A549 (cell line): ENCODE measurements around the gene ANO6. TPM values are rescaled to one million over a fixed set of nuclear protein-coding genes. Genes with fewer than 3 reads are reported as not detected.

Experiments used
- ATAC-seq, 2 experiments: fragments of 200-7000 bp in 1 of 2; fragments of >200 bp in 1 of 2; cut with Nextera tagmentation in 1 of 2; cut with Tn5 transposase in 1 of 2; 3 replicates each; pipeline versions ENCODE4 v1.8.0 to v1.9.1; 2018 to 2020; ENCODE audit warnings: mild to moderate bottlenecking in 1 of 2, moderate library complexity in 1 of 2
- CTCF ChIA-PET: fragments of 300-600 bp; sonication (Branson Sonifier 250); formaldehyde crosslinking; extraction: SDS; loops from one replicate; lab custom pipeline; 2021; ENCODE audit warnings: antibody characterized with exemption, inconsistent platforms; lab: Yijun Ruan, JAX
- POLR2A ChIA-PET: fragments of 350-600 bp; formaldehyde crosslinking; extraction: SDS; loops from one replicate; lab custom pipeline; 2021; ENCODE audit warnings: antibody characterized with exemption, inconsistent platforms; lab: Yijun Ruan, JAX
- DNase-seq, 2 experiments: peaks; one replicate each; pipeline versions ENCODE4 v3.0.0 to v3.0.0-alpha.2; 2011 to 2016; ENCODE audit warnings: low read depth in 1 of 2, low spot score in 1 of 2
- FAIRE-seq: peaks from 2 replicates; lab custom pipeline; 2011; peaks lifted over from hg19 to GRCh38; lab: Jason Lieb, UNC
- H3K27ac ChIP-seq, 2 experiments: fragments of >200 bp; sonication (Bioruptor Twin); formaldehyde crosslinking; 3 replicates each; pipeline ENCODE4 v1.5.1; 2016 to 2017
- H3K4me1 ChIP-seq: fragments of >200 bp; sonication (Bioruptor Twin); formaldehyde crosslinking; 3 replicates; pipeline ENCODE4 v1.6.1; 2016
- H3K4me2 ChIP-seq: fragments of >200 bp; sonication (Bioruptor Twin); formaldehyde crosslinking; 3 replicates; pipeline ENCODE4 v1.6.1; 2016
- H3K4me3 ChIP-seq: fragments of >200 bp; sonication (Bioruptor Twin); formaldehyde crosslinking; 3 replicates; pipeline ENCODE4 v1.5.1; 2016
- H3K9me3 ChIP-seq: fragments of >200 bp; sonication (Bioruptor Twin); formaldehyde crosslinking; 3 replicates; pipeline ENCODE4 v1.6.1; 2016
- CHD2 ChIP-seq: fragments of 150-350 bp; IDR thresholded peaks from 2 replicates; pipeline ENCODE4 v1.6.1; 2014; ENCODE audit warnings: low read length; ENCODE audit not compliant: partially characterized antibody
- CHD4 ChIP-seq: fragments of 200-600 bp; sonication (generic); IDR thresholded peaks from 2 replicates; pipeline ENCODE4 v1.6.1; 2016; ENCODE audit warnings: antibody characterized with exemption, mild to moderate bottlenecking, borderline replicate concordance
- ESRRA ChIP-seq: fragments of 150-350 bp; IDR thresholded peaks from 2 replicates; pipeline ENCODE4 v1.6.1; 2014; ENCODE audit warnings: mild to moderate bottlenecking, low read length, borderline replicate concordance
- HEYL ChIP-seq: fragments of 250-450 bp; sonication (Bioruptor Pico); IDR thresholded peaks from 2 replicates; pipeline ENCODE4 v1.8.0; 2021; ENCODE audit warnings: mild to moderate bottlenecking, moderate library complexity
- HOXB5 ChIP-seq: fragments of 250-450 bp; sonication (Bioruptor Pico); IDR thresholded peaks from 2 replicates; pipeline ENCODE4 v1.5.0; 2020; ENCODE audit warnings: mild to moderate bottlenecking, moderate library complexity
- JUN ChIP-seq, 2 experiments: fragments of >200 bp; sonication (Bioruptor Twin); formaldehyde crosslinking; IDR thresholded peaks; 2 replicates in 1 of 2; 3 replicates in 1 of 2; pipeline ENCODE4 v1.6.1; 2016 to 2017
- JUNB ChIP-seq: fragments of >200 bp; sonication (Bioruptor Twin); formaldehyde crosslinking; IDR thresholded peaks from 2 replicates; pipeline ENCODE4 v1.6.1; 2016
- MAFK ChIP-seq: fragments of 450-650 bp; IDR thresholded peaks from 2 replicates; pipeline ENCODE4 v1.6.1; 2014; ENCODE audit not compliant: partially characterized antibody
- MAZ ChIP-seq: fragments of 150-350 bp; IDR thresholded peaks from 2 replicates; pipeline ENCODE4 v1.6.1; 2014; ENCODE audit warnings: antibody characterized with exemption, low read depth, low read length, borderline replicate concordance
- NFE2L2 ChIP-seq: fragments of 150-350 bp; conservative IDR thresholded peaks from 2 replicates; pipeline ENCODE4 v1.6.1; 2014; ENCODE audit warnings: low read length
- RARB ChIP-seq: fragments of 250-450 bp; sonication (Bioruptor Pico); IDR thresholded peaks from 2 replicates; pipeline ENCODE4 v1.8.0; 2021; ENCODE audit warnings: mild to moderate bottlenecking, moderate library complexity
- RCOR1 ChIP-seq: fragments of 150-350 bp; IDR thresholded peaks from 2 replicates; pipeline ENCODE4 v1.6.1; 2014; ENCODE audit warnings: antibody characterized with exemption, low read length, low read depth
- RFX5 ChIP-seq: fragments of 450-650 bp; IDR thresholded peaks from 2 replicates; pipeline ENCODE4 v1.7.1; 2014; ENCODE audit warnings: antibody characterized with exemption, mild to moderate bottlenecking, moderate library complexity
- RNF2 ChIP-seq: fragments of 200-600 bp; sonication (generic); IDR thresholded peaks from 2 replicates; pipeline ENCODE4 v1.6.1; 2016; ENCODE audit warnings: low read depth, mild to moderate bottlenecking, antibody characterized with exemption, moderate library complexity, borderline replicate concordance
- TP53 ChIP-seq: fragments of 250-450 bp; sonication (Bioruptor Pico); IDR thresholded peaks from 2 replicates; pipeline ENCODE4 v1.5.0; 2021; ENCODE audit warnings: mild to moderate bottlenecking, moderate library complexity
- ZFP36 ChIP-seq: fragments of 450-650 bp; IDR thresholded peaks from 2 replicates; pipeline ENCODE4 v1.6.1; 2014; ENCODE audit warnings: borderline replicate concordance; ENCODE audit not compliant: partially characterized antibody
- WGBS: methylation state at CpG from one replicate; pipeline ENCODE4 v1.1.6; 2017; ENCODE audit errors: missing lambda C conversion rate; 5-methylcytosine and 5-hydroxymethylcytosine counted together
- polyA plus RNA-seq, 4 experiments: library from polyadenylated mRNA; depleted of rRNA in 3 of 4; stranded (reverse); fragments of >200 nt; fragmentation: RNase III in 1 of 4; extraction: RNeasy Plus Mini Kit Qiagen cat#74134 plus additional on column Dnase treatment in 1 of 4; gene quantifications; 2 replicates in 3 of 4; 3 replicates in 1 of 4; pipeline ENCODE4 v1.2.3, GENCODE V29; 2011 to 2017
- TF ChIP-seq, protein P1 (sequence below): fragments of 150-350 bp; IDR thresholded peaks from 2 replicates; pipeline ENCODE4 v1.6.1; 2014; ENCODE audit warnings: low read depth, mild to moderate bottlenecking, low read length
- TF ChIP-seq, protein P2 (sequence below): fragments of 250-450 bp; sonication (Bioruptor Pico); IDR thresholded peaks from 2 replicates; pipeline ENCODE4 v1.5.0; 2020; ENCODE audit warnings: low read depth, mild to moderate bottlenecking, moderate library complexity
- TF ChIP-seq, protein P3 (sequence below): IDR thresholded peaks from 2 replicates; pipeline ENCODE4 v1.6.1; 2012
- TF ChIP-seq, protein P4 (sequence below): IDR thresholded peaks from 2 replicates; pipeline ENCODE4 v1.6.1; 2012; ENCODE audit warnings: low read depth, borderline replicate concordance

The ANO6 gene
- polyA plus RNA-seq, 2 of the 4 experiments (the other 2 are of a cell fraction), result 41.7 to 80.0 TPM

DNA sequence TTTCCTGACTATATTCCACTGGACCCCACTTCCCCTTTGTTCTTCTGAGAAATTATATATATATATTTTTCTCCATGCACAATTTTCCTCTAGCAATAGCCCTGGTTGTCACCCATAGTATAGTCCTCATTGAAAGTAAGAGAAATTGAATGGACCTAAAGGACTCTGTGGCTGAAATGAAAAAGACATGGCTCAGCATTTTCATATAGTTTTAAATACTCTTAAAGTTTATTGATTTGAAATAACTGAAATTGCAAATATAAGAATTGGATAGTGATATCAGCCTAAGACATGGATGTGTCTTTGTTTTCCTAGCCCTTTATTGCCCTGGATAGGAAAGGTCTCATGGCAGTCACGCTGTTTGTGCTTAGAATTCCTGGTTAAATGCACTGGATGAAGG is 113.8 kb downstream of the ANO6 start:
- 90% methylated on average over 1 of the region's 1 CpG for WGBS
- no peak overlapping the region for H3K4me3 ChIP-seq
- ATAC-seq, result no peak
- H3K4me2 ChIP-seq, result no peak overlapping the region
- FAIRE-seq, result no peak
- ChIA-PET CTCF (no interaction called here), POLR2A (no interaction called here)
- no peaks in the 10 kb centered on the region for H3K4me1 ChIP-seq
- 0 out of 3 replicates have a peak, but pooled peaks cover 2% of the 10 kb centered on the region for H3K9me3 ChIP-seq
- no peak overlapping the region for H3K27ac ChIP-seq
- DNase-seq, result no peak
- TF ChIP-seq, protein P1, sequence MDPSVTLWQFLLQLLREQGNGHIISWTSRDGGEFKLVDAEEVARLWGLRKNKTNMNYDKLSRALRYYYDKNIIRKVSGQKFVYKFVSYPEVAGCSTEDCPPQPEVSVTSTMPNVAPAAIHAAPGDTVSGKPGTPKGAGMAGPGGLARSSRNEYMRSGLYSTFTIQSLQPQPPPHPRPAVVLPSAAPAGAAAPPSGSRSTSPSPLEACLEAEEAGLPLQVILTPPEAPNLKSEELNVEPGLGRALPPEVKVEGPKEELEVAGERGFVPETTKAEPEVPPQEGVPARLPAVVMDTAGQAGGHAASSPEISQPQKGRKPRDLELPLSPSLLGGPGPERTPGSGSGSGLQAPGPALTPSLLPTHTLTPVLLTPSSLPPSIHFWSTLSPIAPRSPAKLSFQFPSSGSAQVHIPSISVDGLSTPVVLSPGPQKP, result no peak
- TF ChIP-seq MAFK, result peak; percentile 72
- TF ChIP-seq NFE2L2, result no peak
- no peak for TF ChIP-seq TP53 (CRISPR knock-in tag)

DNA sequence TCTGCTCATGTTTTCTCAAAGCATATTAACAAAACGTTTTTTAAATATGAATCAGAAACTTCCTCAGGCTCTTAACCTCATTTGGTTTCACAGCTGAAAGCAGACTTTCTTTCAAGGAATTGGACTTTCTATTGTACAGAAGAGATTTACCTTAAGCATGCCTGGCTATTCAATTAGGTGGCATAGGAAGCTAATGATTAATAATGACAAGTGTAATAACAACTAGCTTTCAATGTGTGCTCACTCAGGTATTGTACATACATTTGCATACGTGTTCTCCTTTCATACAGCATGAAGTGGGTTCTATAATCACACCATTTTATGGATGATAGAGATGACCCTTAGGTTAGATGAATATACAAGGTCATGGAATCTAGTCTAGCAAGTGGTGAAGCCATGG is 115.7 kb downstream of the ANO6 start:
- no peak for FAIRE-seq
- no peak overlapping the region for H3K4me2 ChIP-seq
- TF ChIP-seq, protein P2, sequence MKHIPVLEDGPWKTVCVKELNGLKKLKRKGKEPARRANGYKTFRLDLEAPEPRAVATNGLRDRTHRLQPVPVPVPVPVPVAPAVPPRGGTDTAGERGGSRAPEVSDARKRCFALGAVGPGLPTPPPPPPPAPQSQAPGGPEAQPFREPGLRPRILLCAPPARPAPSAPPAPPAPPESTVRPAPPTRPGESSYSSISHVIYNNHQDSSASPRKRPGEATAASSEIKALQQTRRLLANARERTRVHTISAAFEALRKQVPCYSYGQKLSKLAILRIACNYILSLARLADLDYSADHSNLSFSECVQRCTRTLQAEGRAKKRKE, result no peak
- TF ChIP-seq RARB (CRISPR knock-in tag) (no peak), HOXB5 (CRISPR knock-in tag) (no peak)
- H3K27ac ChIP-seq, result no peak overlapping the region
- no peak overlapping the region for H3K4me3 ChIP-seq
- WGBS, result 56% methylated on average over 2 of the region's 2 CpGs
- ChIA-PET POLR2A (no interaction called here), CTCF (interaction anchor here (1.2 kb wide), 1 partner anchor 107 kb away, joined by 3 read pairs; no protein-coding TSS in a partner anchor)
- peaks cover 6% of the 10 kb centered on the region; the same call in 2 of the 3 replicates for H3K4me1 ChIP-seq
- no peak for DNase-seq
- no peak for ATAC-seq
- H3K9me3 ChIP-seq, result 0 out of 3 replicates have a peak, but pooled peaks cover 2% of the 10 kb centered on the region

DNA sequence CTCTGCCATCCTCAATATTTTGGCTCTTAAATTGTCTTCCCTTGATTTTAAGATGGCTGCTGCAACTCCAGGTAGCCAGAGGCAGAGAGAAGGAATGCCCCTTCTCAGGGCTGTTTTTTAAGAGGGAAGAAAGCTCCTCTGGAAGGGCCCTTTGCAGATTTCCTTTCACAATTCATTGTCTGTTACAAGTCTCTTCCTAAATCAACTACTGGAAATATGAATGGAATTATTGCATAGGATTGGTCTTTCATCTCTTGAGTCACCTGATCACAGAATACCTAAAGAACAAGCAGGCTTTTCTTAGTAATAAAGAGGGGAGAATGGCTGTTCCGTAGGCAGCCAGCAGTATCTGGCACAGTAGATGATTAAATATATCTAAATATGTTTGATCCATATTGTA is 118.5 kb downstream of the ANO6 start:
- no peaks in the 10 kb centered on the region for H3K9me3 ChIP-seq
- CTCF ChIA-PET, result no interaction called here
- H3K4me1 ChIP-seq, result peaks cover 14% of the 10 kb centered on the region
- FAIRE-seq (no peak), DNase-seq (no peak)
- H3K4me3 ChIP-seq, result no peak overlapping the region
- 98% methylated on average over 1 of the region's 1 CpG for WGBS
- H3K4me2 ChIP-seq, result no peak overlapping the region
- H3K27ac ChIP-seq, result no peak overlapping the region
- TF ChIP-seq RCOR1 (no peak), ZFP36 (no peak), CHD4 (no peak), RFX5 (no peak), RNF2 (no peak), HEYL (CRISPR knock-in tag) (no peak), JUN (IDR thresholded peaks at IDR 0.05) (no peak), MAZ (no peak), ESRRA (no peak), CHD2 (no peak), JUNB (no peak)
- TF ChIP-seq, protein P3, sequence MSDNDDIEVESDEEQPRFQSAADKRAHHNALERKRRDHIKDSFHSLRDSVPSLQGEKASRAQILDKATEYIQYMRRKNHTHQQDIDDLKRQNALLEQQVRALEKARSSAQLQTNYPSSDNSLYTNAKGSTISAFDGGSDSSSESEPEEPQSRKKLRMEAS, result no peak
- TF ChIP-seq, protein P4, sequence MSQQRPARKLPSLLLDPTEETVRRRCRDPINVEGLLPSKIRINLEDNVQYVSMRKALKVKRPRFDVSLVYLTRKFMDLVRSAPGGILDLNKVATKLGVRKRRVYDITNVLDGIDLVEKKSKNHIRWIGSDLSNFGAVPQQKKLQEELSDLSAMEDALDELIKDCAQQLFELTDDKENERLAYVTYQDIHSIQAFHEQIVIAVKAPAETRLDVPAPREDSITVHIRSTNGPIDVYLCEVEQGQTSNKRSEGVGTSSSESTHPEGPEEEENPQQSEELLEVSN, result no peak
- TF ChIP-seq, protein P1, result no peak
- TF ChIP-seq, all 56 proteins: peak for 0
- no peak for ATAC-seq
- POLR2A ChIA-PET, result no interaction called here
